SJCRH30 (cell line): ENCODE measurements around the gene LIFR. TPM values are rescaled to one million over a fixed set of nuclear protein-coding genes. Genes with fewer than 3 reads are reported as not detected.

Experiments
- DNase-seq, 2 experiments: peaks; one replicate each; pipeline ENCODE4 v3.0.0-alpha.2; 2015 to 2020
- H3K27ac ChIP-seq: fragments of 250-450 bp; sonication (Bioruptor Pico); 2 replicates; pipeline ENCODE4 v1.5.1; 2020; ENCODE audit warnings: mild to moderate bottlenecking, moderate library complexity
- H3K27me3 ChIP-seq: fragments of 250-450 bp; sonication (Bioruptor Pico); 2 replicates; pipeline ENCODE4 v1.5.1; 2020; ENCODE audit warnings: mild to moderate bottlenecking, moderate library complexity
- H3K36me3 ChIP-seq: fragments of 250-450 bp; sonication (Bioruptor Pico); 2 replicates; pipeline ENCODE4 v1.5.1; 2020; ENCODE audit warnings: mild to moderate bottlenecking, moderate library complexity
- H3K4me1 ChIP-seq: fragments of 250-450 bp; sonication (Bioruptor Pico); 2 replicates; pipeline ENCODE4 v1.5.1; 2020; ENCODE audit warnings: mild to moderate bottlenecking, moderate library complexity
- H3K4me3 ChIP-seq: fragments of 250-450 bp; sonication (Bioruptor Pico); 2 replicates; pipeline ENCODE4 v1.5.1; 2020; ENCODE audit warnings: mild to moderate bottlenecking, moderate library complexity
- H3K9me3 ChIP-seq: fragments of 250-450 bp; sonication (Bioruptor Pico); replicated peaks from 2 replicates; pipeline ENCODE4 v1.5.1; 2020; ENCODE audit warnings: mild to moderate bottlenecking, moderate library complexity
- total RNA-seq: library from RNA; depleted of rRNA; stranded (reverse); fragments of >200 nt; shearing (Covaris generic); gene quantifications from 2 replicates; pipeline ENCODE4 v1.2.3, GENCODE V29; 2014

LIFR gene
- total RNA-seq, 1 experiment from 2014 or later: 30.6 TPM

DNA sequence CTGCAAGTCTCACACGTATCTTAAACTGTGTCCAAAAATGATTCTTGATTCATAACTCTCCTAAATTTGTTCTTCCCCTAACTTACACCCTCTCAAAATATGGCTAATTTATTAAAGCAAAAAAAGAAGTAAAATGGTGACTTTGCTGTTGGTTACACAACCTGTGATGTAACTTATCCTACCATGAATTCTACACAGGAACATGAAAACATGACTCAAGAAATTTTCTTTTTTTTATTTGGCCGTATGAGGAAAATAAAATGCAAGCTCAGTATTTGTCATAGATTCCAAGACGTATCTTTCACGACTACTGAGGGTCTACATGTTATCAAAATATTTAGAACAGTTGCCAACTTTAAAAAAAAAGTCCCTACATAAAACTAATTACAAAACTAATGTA lies 9.2 kb downstream of the LIFR start:
- no peak overlapping the region for H3K4me3 ChIP-seq
- H3K36me3 ChIP-seq: no peaks in the 10 kb centered on the region
- H3K9me3 ChIP-seq: no peaks in the 10 kb centered on the region
- H3K27ac ChIP-seq: no peak overlapping the region
- H3K27me3 ChIP-seq: no peaks in the 10 kb centered on the region
- peaks cover 16% of the 10 kb centered on the region; the same call in 1 of the 2 replicates for H3K4me1 ChIP-seq
- DNase-seq: no peak

DNA sequence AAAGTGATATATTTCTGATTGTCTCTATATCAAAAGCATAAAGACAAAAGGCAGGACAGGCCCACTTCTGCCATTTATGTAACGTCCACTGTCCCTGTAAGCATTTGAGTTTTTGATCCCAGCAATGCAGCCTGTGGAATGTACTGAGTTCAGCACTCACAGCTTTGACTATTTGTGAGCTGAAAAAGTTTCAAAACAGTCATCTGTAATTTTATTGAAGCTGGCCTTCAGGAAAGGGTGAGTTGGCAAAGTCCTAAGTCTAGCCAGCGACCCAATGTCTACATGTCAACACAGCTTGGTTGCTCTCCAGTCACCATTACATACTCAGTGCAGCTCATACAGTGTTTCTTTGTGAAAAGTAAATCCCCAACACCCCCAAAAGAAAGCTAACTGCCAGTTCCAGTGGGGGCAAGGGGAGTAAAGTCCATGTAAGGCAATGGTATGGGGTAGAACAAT lies 9.7 kb downstream of the LIFR start:
- H3K9me3 ChIP-seq: no peaks in the 10 kb centered on the region
- H3K27me3 ChIP-seq: no peaks in the 10 kb centered on the region
- DNase-seq: no peak
- no peak overlapping the region for H3K27ac ChIP-seq
- H3K4me3 ChIP-seq: no peak overlapping the region
- H3K4me1 ChIP-seq: peaks cover 16% of the 10 kb centered on the region; the same call in 1 of the 2 replicates
- H3K36me3 ChIP-seq: no peaks in the 10 kb centered on the region

DNA sequence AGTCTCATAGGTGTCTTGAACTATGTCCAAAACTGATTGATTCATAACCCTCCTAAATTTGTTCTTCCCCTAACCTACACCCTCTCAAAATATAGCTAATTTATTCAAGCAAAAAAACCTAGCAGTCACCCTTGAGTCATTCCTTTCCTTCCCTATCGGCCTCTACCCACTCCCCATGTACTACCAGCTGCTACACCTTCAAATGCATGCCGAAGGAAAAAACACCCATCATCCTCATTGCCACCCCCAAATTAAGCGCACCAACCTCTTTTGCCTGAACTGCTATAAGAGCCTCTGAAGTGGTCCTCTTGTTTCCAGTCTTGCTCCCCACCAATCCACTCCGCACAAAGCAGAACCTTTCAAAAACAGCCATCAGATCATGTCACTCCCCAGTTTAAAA lies 12.6 kb downstream of the LIFR start:
- no peak for DNase-seq
- Histone ChIP-seq H3K4me1 (peaks cover 14% of the 10 kb centered on the region; the same call in 1 of the 2 replicates), H3K27me3 (no peaks in the 10 kb centered on the region), H3K9me3 (no peaks in the 10 kb centered on the region), H3K4me3 (no peak overlapping the region), H3K27ac (no peak overlapping the region), H3K36me3 (no peaks in the 10 kb centered on the region)

DNA sequence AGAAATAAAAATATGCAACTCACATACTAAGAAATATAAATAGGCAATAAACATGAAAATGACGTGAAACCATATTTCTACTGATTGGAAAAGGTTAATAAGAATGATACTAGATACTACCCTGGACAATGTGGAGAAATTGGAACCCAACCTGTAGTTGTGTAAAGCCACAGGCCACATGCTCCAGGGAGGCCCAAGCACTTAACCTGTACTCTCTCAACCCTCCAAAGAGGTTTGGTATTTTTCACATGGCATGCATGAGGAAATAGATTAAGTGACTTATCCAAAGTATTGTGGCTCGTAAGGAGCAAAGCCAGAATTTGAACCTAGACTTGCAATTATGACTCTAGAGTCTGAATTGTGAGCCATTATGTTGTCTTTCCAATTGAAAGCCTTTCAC lies 13.4 kb downstream of the LIFR start:
- no peaks in the 10 kb centered on the region for H3K27me3 ChIP-seq
- no peaks in the 10 kb centered on the region for H3K9me3 ChIP-seq
- no peak for DNase-seq
- no peak overlapping the region for H3K27ac ChIP-seq
- H3K36me3 ChIP-seq: no peaks in the 10 kb centered on the region
- H3K4me3 ChIP-seq: no peak overlapping the region
- H3K4me1 ChIP-seq: peaks cover 9% of the 10 kb centered on the region; the same call in 1 of the 2 replicates

DNA sequence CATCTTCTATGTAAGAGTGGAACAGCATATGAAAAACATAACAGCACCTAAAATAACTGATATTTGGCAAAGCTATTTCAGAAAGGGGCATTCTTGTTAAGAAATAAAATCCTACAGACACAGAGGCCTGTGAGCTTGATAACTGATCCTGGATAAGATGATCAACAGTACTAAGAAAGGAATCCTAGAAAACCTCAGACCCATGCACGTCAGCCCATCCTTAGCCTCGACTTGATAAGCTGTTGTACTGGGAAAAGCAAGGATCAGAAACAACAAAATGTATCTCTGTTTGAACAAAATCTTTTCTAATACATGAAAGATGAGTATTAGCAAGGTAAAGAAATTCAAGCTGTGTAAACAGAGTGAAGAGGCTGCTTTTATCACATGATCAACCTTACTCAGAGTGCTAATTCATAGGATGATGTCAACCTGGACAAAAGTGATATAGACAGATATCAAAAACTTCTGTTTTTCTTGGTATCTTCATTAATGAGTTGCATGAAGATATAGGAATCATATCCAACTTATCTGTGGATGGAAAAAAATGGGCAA lies 15.2 kb downstream of the LIFR start:
- H3K36me3 ChIP-seq: no peaks in the 10 kb centered on the region
- DNase-seq: no peak
- H3K9me3 ChIP-seq: no peaks in the 10 kb centered on the region

DNA sequence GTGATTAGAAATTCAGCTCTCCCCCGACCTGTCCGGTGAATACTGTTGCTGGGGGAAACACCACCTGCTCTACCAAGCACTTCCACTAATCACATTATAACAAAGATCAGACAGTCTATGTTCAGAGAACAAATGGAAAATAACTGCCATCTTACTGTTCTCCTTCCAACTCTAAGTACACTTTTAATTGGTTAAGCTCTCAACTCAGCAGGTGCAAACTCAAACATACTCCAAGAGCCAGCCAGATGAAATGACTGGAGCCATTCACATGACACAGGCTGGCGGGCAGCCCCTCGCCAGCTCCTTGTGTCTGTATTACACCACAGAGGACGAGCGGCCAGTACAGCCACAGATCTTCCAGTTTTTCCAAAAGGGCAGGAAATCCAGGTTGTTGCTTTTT lies 16.1 kb downstream of the LIFR start:
- no peaks in the 10 kb centered on the region for H3K36me3 ChIP-seq
- peak; percentile 24 to 62 for DNase-seq
- no peaks in the 10 kb centered on the region for H3K27me3 ChIP-seq
- no peak overlapping the region for H3K27ac ChIP-seq
- no peak overlapping the region for H3K4me3 ChIP-seq
- peaks cover 11% of the 10 kb centered on the region; the same call in 1 of the 2 replicates for H3K4me1 ChIP-seq
- H3K9me3 ChIP-seq: no peaks in the 10 kb centered on the region

More for the DNA sequence above, 15.2 kb downstream of the LIFR start:
- Histone ChIP-seq H3K4me3 (no peak overlapping the region), H3K27me3 (no peaks in the 10 kb centered on the region), H3K4me1 (peaks cover 11% of the 10 kb centered on the region; the same call in 1 of the 2 replicates), H3K27ac (no peak overlapping the region)

DNA sequence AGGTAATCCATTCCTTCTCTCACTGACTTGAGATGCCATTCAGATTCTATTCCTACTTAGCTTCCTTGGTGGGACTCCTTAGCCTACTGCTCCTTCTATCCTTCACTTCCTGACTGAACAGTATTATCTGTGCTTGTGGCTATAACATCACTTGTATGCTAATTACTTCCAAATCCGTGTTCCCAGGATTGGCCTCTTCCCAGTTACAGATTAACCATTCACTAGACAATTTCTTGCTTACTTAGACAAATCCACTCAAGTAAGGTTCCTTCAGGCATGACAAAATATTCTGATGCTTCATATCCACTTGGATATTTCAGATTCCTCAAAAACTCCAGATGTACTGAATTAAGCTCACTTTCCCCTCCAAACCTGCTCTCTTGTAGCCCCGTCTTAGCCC lies 18.3 kb downstream of the LIFR start:
- DNase-seq: no peak
- Histone ChIP-seq H3K36me3 (no peaks in the 10 kb centered on the region), H3K9me3 (no peaks in the 10 kb centered on the region)

DNA sequence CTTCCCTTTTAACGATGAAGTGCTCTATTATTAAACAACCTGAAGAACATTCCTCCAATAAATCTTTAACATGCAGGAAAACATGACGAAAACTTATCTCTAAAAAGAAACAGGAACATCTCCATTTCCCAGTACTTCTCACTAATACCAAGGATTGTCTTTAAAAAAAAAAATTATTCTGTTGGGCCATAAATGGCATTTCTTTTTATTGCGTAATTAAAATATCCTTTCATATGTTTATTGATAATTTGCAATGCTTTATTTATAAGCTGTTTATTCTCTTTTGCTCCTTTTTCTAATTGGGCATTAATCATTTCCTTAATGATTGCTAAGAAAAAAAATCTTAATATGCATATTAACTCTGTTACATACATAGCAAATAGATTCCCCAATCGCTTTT lies 18.9 kb downstream of the LIFR start:
- no peaks in the 10 kb centered on the region for H3K27me3 ChIP-seq
- H3K36me3 ChIP-seq: no peaks in the 10 kb centered on the region
- H3K9me3 ChIP-seq: no peaks in the 10 kb centered on the region
- no peak overlapping the region for H3K4me3 ChIP-seq
- H3K4me1 ChIP-seq: peaks cover 32% of the 10 kb centered on the region
- no peak for DNase-seq
- no peak overlapping the region for H3K27ac ChIP-seq

More for the DNA sequence above, 18.3 kb downstream of the LIFR start:
- H3K27ac ChIP-seq: no peak overlapping the region
- H3K27me3 ChIP-seq: no peaks in the 10 kb centered on the region
- peaks cover 25% of the 10 kb centered on the region for H3K4me1 ChIP-seq
- no peak overlapping the region for H3K4me3 ChIP-seq

DNA sequence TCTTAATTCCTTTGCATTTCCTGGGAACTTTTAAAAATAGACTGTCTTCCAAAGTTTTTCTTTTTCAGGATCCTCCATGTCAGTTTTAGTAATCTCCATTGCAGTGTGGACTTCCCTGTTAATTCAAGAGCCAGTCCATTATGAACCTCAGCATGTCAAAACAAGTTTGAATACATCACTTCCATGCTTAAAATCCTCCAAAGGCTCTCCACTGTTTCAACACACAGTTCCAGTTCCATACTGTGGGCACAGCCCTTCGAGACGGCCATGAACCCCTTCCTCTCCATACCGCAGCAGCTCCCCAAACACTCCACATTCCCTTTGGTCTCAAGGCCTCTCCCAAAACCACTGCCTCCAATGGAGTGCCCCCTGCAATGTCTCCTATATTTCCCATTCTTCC lies 19.5 kb downstream of the LIFR start:
- DNase-seq: no peak
- no peak overlapping the region for H3K27ac ChIP-seq
- no peaks in the 10 kb centered on the region for H3K27me3 ChIP-seq
- no peaks in the 10 kb centered on the region for H3K36me3 ChIP-seq
- peaks cover 34% of the 10 kb centered on the region for H3K4me1 ChIP-seq
- no peaks in the 10 kb centered on the region for H3K9me3 ChIP-seq
- no peak overlapping the region for H3K4me3 ChIP-seq

DNA sequence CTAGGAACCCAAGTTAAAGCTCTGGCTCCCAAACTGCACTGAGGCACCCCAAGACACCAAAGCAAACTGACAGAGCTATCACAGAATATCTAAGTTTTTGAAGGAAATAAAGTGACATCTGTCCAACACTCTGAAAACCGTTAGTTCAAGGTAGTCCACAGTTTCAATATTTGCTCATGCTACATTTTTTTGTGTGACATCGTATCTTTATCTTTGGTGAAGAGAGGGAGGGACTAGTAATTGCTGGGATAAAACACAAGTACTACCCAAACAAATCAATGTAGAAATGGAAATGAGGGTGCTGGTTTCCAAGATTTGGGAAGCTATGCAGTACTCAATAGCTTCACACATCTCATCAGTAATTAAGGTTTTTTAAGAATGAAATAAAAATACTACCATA lies 20.6 kb downstream of the LIFR start:
- Histone ChIP-seq H3K4me3 (no peak overlapping the region), H3K9me3 (peaks cover 5% of the 10 kb centered on the region; the same call in 1 of the 2 replicates), H3K36me3 (no peaks in the 10 kb centered on the region), H3K27me3 (no peaks in the 10 kb centered on the region), H3K27ac (no peak overlapping the region), H3K4me1 (peaks cover 44% of the 10 kb centered on the region)
- no peak for DNase-seq

DNA sequence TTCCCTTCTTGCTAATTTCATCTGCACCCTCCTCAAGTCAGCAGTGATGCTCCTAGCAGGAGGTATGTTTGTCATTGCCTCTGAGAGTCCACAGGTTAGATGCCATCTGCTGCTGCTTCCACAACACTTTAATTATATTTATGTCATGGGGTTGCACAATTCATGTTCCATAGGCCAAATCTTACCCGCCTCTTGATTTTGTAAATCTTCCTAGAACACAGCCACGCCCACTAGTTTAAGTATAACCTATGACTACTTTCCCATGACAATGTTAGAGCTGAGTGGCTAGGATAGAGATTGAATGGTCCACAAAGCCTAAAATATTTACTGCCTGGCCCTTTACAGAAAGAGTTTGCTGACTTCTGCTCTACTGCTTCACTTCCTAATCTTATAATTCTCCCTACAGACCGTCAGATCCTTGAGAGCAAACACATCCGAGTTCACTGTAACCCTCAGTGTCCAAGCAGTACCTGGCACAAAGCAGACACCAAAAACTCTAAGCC lies 21.1 kb downstream of the LIFR start:
- H3K36me3 ChIP-seq: no peaks in the 10 kb centered on the region; the same call in 1 of the 2 replicates
- no peaks in the 10 kb centered on the region for H3K27me3 ChIP-seq
- no peak for DNase-seq
- H3K4me3 ChIP-seq: no peak overlapping the region
- peaks cover 5% of the 10 kb centered on the region; the same call in 1 of the 2 replicates for H3K9me3 ChIP-seq
- no peak overlapping the region for H3K27ac ChIP-seq
- H3K4me1 ChIP-seq: peaks cover 48% of the 10 kb centered on the region

DNA sequence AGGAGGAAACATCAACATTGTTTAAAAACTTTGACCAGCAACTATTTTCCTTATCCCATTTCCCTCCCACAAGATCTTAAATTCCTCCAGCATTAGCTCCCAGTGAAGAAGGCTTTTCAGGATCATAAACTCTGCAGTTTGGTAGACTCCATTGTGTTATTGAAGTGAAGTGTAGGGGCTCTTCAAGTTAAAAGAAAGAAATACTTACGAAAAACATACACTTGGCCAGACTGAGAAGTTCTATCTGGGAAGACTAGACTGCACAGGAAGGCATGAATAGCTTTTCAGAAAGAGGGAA lies 22.3 kb downstream of the LIFR start:
- Histone ChIP-seq H3K4me1 (peaks cover 46% of the 10 kb centered on the region), H3K36me3 (no peaks in the 10 kb centered on the region; the same call in 1 of the 2 replicates), H3K27me3 (no peaks in the 10 kb centered on the region), H3K27ac (no peak overlapping the region; the same call in 1 of the 2 replicates), H3K4me3 (no peak overlapping the region), H3K9me3 (peaks cover 5% of the 10 kb centered on the region; the same call in 1 of the 2 replicates)
- DNase-seq: no peak

DNA sequence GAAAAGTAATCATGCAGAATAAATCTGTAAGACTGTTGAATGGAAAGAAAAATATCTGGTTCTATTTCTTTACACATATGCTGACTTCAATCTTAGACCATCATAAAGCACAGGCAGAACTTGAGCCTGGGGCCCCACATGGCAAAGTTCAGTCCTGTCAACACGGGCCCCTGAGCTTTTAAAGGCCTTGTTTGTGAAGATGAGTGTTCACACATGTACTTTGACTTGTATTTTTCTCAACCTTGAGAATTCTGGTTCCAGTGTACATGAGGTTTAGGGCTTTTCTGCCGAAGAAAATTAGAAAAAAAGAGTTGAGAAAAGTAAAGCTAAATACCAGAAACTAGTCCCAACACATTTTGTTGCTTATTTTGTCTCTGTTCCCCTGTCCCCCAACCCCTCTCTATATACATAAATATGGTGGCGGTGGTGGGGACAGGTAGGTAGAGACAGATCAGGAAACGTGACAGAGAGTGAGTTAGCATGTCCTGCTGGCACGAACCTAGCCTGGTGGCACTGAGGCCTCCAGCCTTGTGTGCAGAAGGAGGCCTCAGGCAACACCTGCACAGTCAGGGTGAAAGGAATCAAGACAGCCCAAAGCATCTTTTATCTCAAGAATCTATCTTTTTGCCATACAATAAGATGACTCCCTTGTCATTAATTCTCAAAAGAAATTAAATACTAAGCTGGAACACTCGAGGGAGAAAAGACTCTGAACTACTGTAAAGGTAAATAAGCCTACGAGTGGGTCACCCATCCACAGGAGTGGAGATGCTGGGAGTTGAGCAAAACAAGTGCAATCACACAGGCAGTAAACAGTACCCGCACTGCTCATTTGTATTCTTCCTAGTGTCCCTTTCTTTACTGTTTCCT lies 22.9 kb downstream of the LIFR start:
- H3K27ac ChIP-seq: peak overlapping the region; percentile 91

DNA sequence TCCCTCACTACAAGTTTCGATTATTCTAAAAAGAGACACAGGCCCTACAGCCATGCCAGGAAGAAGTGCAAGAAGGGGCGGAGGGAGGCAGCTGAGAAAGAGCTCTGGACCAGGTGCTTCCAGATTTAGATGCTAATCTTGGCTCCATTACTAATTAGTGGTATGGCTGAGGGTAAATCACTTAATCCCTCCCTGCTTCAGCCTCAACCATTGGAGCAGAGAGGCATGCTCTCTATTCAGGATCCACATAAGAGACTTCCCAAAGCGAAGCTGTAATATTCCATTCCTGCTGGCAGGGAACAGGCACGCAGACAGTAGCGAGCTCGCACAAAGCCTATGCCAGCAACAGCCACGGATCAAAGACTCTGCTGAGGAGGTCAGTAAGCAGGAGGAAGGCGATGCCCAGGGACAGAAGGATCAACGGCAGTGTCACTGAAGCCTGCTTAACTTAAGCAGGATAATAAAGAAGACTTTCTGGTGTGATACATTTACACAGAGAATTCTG lies 24.2 kb downstream of the LIFR start:
- H3K9me3 ChIP-seq: peaks cover 5% of the 10 kb centered on the region; the same call in 1 of the 2 replicates
- peaks cover 51% of the 10 kb centered on the region for H3K4me1 ChIP-seq
- H3K27ac ChIP-seq: peak overlapping the region; percentile 91
- peak; percentile 92 to 97 for DNase-seq
- H3K36me3 ChIP-seq: peaks cover under 1% of the 10 kb centered on the region; the same call in 1 of the 2 replicates
- peak overlapping the region; percentile 33 for H3K4me3 ChIP-seq
- no peaks in the 10 kb centered on the region for H3K27me3 ChIP-seq

More for the DNA sequence above, 22.9 kb downstream of the LIFR start:
- peaks cover 46% of the 10 kb centered on the region for H3K4me1 ChIP-seq
- DNase-seq: peak in 1 of 2 experiments; percentile 33
- H3K27me3 ChIP-seq: no peaks in the 10 kb centered on the region
- no peak overlapping the region for H3K4me3 ChIP-seq
- H3K36me3 ChIP-seq: no peaks in the 10 kb centered on the region; the same call in 1 of the 2 replicates
- peaks cover 5% of the 10 kb centered on the region; the same call in 1 of the 2 replicates for H3K9me3 ChIP-seq

DNA sequence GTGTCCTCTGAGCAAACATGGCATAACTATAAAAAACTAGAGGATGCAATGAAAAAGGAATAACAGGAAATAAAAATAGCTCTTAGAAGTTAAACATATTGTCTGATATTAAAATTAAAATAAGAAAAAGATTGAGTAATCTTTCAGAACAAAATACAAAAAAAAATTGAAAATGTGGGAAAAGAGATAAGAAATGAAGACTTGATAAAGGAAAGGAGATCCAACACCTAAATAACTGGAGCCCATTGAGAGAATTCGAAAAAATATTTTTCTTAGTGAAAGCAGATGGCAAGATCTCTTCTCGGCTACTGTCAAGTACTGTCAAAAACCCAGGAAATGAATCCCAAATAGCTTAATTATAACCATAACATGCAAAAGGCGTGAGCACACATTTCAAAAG lies 24.9 kb downstream of the LIFR start:
- no peak for DNase-seq
- Histone ChIP-seq H3K27me3 (no peaks in the 10 kb centered on the region), H3K9me3 (peaks cover 5% of the 10 kb centered on the region; the same call in 1 of the 2 replicates), H3K27ac (peak overlapping the region; percentile 91), H3K4me1 (peaks cover 51% of the 10 kb centered on the region), H3K4me3 (peak overlapping the region; percentile 33; the same call in 1 of the 2 replicates), H3K36me3 (peaks cover 8% of the 10 kb centered on the region)
